Small intestine (tissue), 7 donors: Measurements from ENCODE around the gene NFIX. TPM values are rescaled to one million over a fixed set of nuclear protein-coding genes. Genes with fewer than 3 reads are reported as not detected.

Experiments
- DNase-seq, 2 donors: peaks; one replicate each; pipeline versions ENCODE4 v3.0.0 to v3.0.0-alpha.2; 2013
- FAIRE-seq: peaks from 2 replicates; lab custom pipeline; 2012; peaks lifted over from hg19 to GRCh38; lab: Jason Lieb, UNC
- H3K27ac ChIP-seq, 3 donors: one replicate each; pipeline ENCODE4 v1.5.1; 2013; ENCODE audit warnings: low read length in 2 of 3, mild to moderate bottlenecking in 2 of 3, control low read depth in 1 of 3, inconsistent platforms in 1 of 3, low read depth in 1 of 3, moderate library complexity in 1 of 3
- H3K27me3 ChIP-seq, 3 donors: one replicate each; pipeline ENCODE4 v1.6.1; 2013; ENCODE audit warnings: low read length in 3 of 3, inconsistent platforms in 1 of 3; ENCODE audit not compliant: control insufficient read depth in 3 of 3, insufficient read depth in 3 of 3
- H3K36me3 ChIP-seq, 3 donors: one replicate each; pipeline ENCODE4 v1.6.1; 2013; ENCODE audit warnings: low read length in 3 of 3, inconsistent platforms in 1 of 3, low read depth in 1 of 3, mild to moderate bottlenecking in 1 of 3, moderate library complexity in 1 of 3; ENCODE audit not compliant: control insufficient read depth in 3 of 3, insufficient read depth in 2 of 3
- H3K4me1 ChIP-seq, 3 donors: one replicate each; pipeline ENCODE4 v1.6.1; 2013; ENCODE audit warnings: low read length in 2 of 3, inconsistent platforms in 1 of 3, low read depth in 1 of 3, mild to moderate bottlenecking in 1 of 3, moderate library complexity in 1 of 3; ENCODE audit not compliant: control insufficient read depth in 3 of 3, insufficient read depth in 2 of 3
- H3K4me3 ChIP-seq, 3 donors: one replicate each; pipeline ENCODE4 v1.5.1; 2013; ENCODE audit warnings: low read length in 3 of 3, control low read depth in 1 of 3, inconsistent platforms in 1 of 3, low read depth in 1 of 3, mild to moderate bottlenecking in 1 of 3, moderate library complexity in 1 of 3
- H3K9me3 ChIP-seq, 2 donors: one replicate each; pipeline ENCODE4 v1.6.1; 2013; ENCODE audit warnings: low read depth in 1 of 2, low read length in 1 of 2; ENCODE audit not compliant: control insufficient read depth in 2 of 2, insufficient read depth in 1 of 2
- WGBS, 3 donors: extraction: QIAGEN DNeasy Blood & Tissue Kit; methylation state at CpG; one replicate each; pipeline ENCODE4 v1.1.7; 2013; 5-methylcytosine and 5-hydroxymethylcytosine counted together
- polyA plus RNA-seq, 4 donors: library from polyadenylated mRNA; stranded (reverse) in 3 of 4; unstranded in 1 of 4; fragments of 200-250 nt in 3 of 4; fragments of 120-200 nt in 1 of 4; gene quantifications; one replicate each; pipeline versions ENCODE4 v1.2.1 to v1.2.3, GENCODE V29; 2013
- donor health status: healthy with polysubstance abuse.
- donor health status: control.
- donor health status: control.
- donor health status: Bipolar disorder and iron deficiency.
- donor health status: healthy.

Gene NFIX
- polyA plus RNA-seq, 4 donors = 2.9 to 31.4 (median 10.0) TPM

GRCh38 chr19:13094106-13094504 is 98.8 kb downstream of the NFIX start:
- Histone ChIP-seq H3K4me1 (peaks cover 0 to 46% (median 10%) of the 10 kb centered on the region in 3 donors), H3K36me3 (peaks cover 0 to 19% (median 0%) of the 10 kb centered on the region in 3 donors), H3K9me3 (no peaks in the 10 kb centered on the region), H3K4me3 (no peak overlapping the region), H3K27ac (no peak overlapping the region), H3K27me3 (peaks cover 0 to 68% (median 2%) of the 10 kb centered on the region in 3 donors)
- 27 to 38% (median 36%) methylated on average over 5 of the region's 5 CpGs for WGBS, 3 donors
- DNase-seq (peak in 1 of 2 donors; percentile 50), FAIRE-seq (no peak)

- no peaks in the 10 kb centered on the region for H3K9me3 ChIP-seq
- DNase-seq (no peak), FAIRE-seq (no peak)
- no peak overlapping the region for H3K4me3 ChIP-seq
- no peak overlapping the region for H3K27ac ChIP-seq
- peaks cover 2 to 51% (median 10%) of the 10 kb centered on the region in 3 donors for H3K4me1 ChIP-seq
- peaks cover 0 to 13% (median 0%) of the 10 kb centered on the region in 3 donors for H3K36me3 ChIP-seq
- 38 to 58% (median 43%) methylated on average over 14 to 16 of the region's 16 CpGs for WGBS, 3 donors
- peaks cover 0 to 74% (median 2%) of the 10 kb centered on the region in 3 donors for H3K27me3 ChIP-seq
Observed at GRCh38 chr19:13094771-13095392, 99.6 kb downstream of the NFIX start.

DNA sequence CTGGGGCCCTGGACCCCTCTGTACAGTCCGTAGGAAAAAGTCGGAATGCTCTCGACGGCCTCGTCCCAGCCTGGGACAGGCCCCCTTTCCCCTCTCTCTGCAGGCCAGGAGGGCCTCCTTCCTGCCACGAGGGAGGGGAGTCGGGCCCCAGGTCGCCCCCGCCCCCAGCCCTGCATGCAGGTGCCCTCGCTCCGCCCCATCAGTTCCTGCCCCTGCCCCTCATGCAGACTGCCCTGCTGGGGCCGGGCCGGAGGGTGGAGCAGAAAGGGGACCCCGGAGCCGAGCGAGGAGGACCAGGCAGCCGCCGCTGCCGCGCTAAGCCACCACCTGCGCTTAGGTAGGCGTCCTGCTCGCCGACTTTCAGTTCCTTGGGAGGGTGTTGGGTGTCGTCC is 100.1 kb downstream of the NFIX start:
- H3K4me1 ChIP-seq = peaks cover 2 to 53% (median 10%) of the 10 kb centered on the region in 3 donors
- 47 to 91% (median 75%) methylated on average over 19 to 25 of the region's 25 CpGs for WGBS, 3 donors
- peaks cover 0 to 13% (median 0%) of the 10 kb centered on the region in 3 donors for H3K36me3 ChIP-seq
- peaks cover 0 to 79% (median 2%) of the 10 kb centered on the region in 3 donors for H3K27me3 ChIP-seq
- H3K4me3 ChIP-seq = no peak overlapping the region
- H3K27ac ChIP-seq = no peak overlapping the region
- FAIRE-seq (no peak), DNase-seq (no peak)
- H3K9me3 ChIP-seq = no peaks in the 10 kb centered on the region

DNA sequence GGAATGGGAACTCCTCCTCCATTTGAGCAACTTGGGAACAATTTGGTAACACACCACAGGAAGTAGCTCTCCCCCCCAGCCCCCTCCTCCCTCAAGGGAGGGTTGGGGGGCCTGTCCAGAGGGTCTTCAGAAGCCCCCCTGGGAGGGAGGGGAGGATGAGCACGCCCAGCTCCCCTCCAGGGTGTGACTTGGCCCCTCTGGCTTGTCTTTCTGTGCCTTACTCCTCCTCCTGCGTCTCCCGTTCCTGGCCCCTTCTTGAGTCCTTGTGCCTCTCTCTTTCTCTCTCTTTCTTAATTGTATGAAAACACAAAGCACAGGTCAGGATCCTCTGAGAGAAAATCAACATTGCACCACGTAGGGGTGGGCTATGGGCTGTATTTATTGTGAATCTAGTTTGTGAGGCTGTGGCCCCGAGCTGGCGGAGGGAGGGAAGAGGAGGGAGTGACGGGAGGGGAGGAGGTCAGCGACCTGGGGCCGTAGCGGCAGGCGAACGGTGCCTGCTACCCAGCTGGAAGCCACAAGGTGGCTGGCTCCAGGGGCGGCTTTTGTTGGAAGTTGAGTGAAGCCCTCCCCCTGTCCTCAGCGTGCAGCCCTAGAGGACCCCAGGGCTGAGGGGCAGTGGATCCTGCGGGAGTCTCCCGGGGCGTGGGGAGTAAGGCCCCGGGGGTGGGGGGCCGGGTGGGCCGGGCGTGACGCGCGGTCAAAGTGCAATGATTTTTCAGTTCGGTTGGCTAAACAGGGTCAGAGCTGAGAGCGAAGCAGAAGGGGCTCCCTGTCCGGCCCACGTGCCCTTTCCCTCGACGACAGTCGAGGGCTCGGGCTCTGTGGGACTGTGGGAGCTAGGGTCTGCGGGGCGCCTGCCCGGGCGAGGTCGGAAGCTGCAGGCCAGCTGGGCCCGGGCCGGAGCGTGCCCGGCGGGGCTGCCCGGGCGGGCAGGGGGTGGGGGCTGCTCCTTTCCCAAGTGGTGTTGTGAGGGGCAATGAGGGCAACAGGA is 101.0 kb downstream of the NFIX start:
- peaks cover 2 to 48% (median 10%) of the 10 kb centered on the region in 3 donors for H3K4me1 ChIP-seq
- peak overlapping the region in 1 of 3 donors; percentile 23 for H3K27ac ChIP-seq
- peak in 1 of 2 donors; percentile 54 for DNase-seq
- peaks cover 0 to 87% (median 2%) of the 10 kb centered on the region in 3 donors for H3K27me3 ChIP-seq
- no peak for FAIRE-seq
- H3K4me3 ChIP-seq = peak overlapping the region in 1 of 3 donors; percentile 22
- H3K36me3 ChIP-seq = peaks cover 0 to 14% (median 0%) of the 10 kb centered on the region in 3 donors
- 31 to 80% (median 63%) methylated on average over 37 to 44 of the region's 44 CpGs for WGBS, 3 donors
- no peaks in the 10 kb centered on the region for H3K9me3 ChIP-seq

GRCh38 chr19:13097033-13097462 is 101.8 kb downstream of the NFIX start:
- H3K4me3 ChIP-seq = no peak overlapping the region
- DNase-seq (no peak), FAIRE-seq (no peak)
- H3K27ac ChIP-seq = no peak overlapping the region
- peaks cover 0 to 87% (median 2%) of the 10 kb centered on the region in 3 donors for H3K27me3 ChIP-seq
- peaks cover 2 to 42% (median 14%) of the 10 kb centered on the region in 3 donors for H3K4me1 ChIP-seq
- 27 to 62% (median 45%) methylated on average over 20 of the region's 20 CpGs for WGBS, 3 donors
- H3K36me3 ChIP-seq = peaks cover 0 to 14% (median 0%) of the 10 kb centered on the region in 3 donors
- H3K9me3 ChIP-seq = no peaks in the 10 kb centered on the region

DNA sequence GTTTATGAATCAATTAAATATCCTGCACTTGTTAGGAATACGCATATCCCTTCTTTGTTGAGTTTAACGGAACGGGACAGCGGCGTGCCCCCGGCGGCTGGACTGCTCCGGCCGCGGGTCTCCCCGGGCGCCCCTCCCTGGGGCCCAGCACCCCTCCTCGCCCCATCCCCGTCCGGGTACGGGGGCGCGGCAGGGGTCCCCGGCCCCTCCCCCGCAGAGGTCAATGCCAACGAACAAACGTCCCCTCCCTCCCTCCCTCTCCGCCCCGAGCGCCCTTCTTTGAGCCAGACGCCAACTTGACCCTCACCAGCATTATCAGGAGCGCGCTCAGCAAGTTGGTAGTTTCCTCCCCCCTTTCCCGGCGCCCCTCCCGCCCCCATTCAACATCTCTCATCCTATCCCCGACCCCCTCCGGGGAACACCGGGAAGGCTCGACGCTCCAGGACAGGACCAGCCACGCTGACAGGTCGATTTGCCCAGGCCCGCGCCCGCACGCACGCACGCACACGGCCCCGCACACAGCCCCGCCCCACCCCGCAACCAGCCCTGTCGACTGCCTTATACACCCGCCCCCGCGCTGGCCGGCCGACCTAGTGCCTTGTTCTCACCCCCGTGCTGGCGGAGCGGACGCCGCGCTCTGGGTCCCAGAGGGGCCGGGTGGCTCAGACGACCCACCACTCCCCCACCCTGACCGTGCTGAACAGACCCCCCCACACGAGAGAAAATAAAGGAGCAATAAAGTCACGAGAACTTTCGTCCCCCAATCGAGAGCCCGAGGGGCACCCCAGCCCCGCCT is 102.4 kb downstream of the NFIX start:
- DNase-seq (no peak), FAIRE-seq (no peak)
- peaks cover 0 to 87% (median 2%) of the 10 kb centered on the region in 3 donors for H3K27me3 ChIP-seq
- WGBS, 3 donors = 7 to 12% (median 11%) methylated on average over 41 to 69 of the region's 69 CpGs
- peaks cover 2 to 43% (median 14%) of the 10 kb centered on the region in 3 donors for H3K4me1 ChIP-seq
- peak overlapping the region in 1 of 3 donors; percentile 39 for H3K27ac ChIP-seq
- H3K36me3 ChIP-seq = peaks cover 0 to 17% (median 0%) of the 10 kb centered on the region in 3 donors
- H3K9me3 ChIP-seq = no peaks in the 10 kb centered on the region
- peak overlapping the region in 2 of 3 donors; percentile 27 to 38 for H3K4me3 ChIP-seq

- H3K4me1 ChIP-seq = peaks cover 2 to 48% (median 14%) of the 10 kb centered on the region in 3 donors
- DNase-seq = peak; percentile 57 to 58
- H3K9me3 ChIP-seq = no peaks in the 10 kb centered on the region
- H3K4me3 ChIP-seq = peak overlapping the region in 2 of 3 donors; percentile 9 to 54
- H3K36me3 ChIP-seq = peaks cover 0 to 17% (median 0%) of the 10 kb centered on the region in 3 donors
- FAIRE-seq = no peak
- peak overlapping the region in 1 of 3 donors; percentile 91 for H3K27ac ChIP-seq
- 2 to 6% (median 3%) methylated on average over 45 to 58 of the region's 58 CpGs for WGBS, 3 donors
- peaks cover 0 to 88% (median 2%) of the 10 kb centered on the region in 3 donors for H3K27me3 ChIP-seq
Observed at GRCh38 chr19:13098277-13099072, 103.2 kb downstream of the NFIX start.
